Measurements from ENCODE around the gene CCDC77. TPM values are rescaled to one million over a fixed set of nuclear protein-coding genes. Genes with fewer than 3 reads are reported as not detected.
"Not testable (repeated sequence)": the region's sequence is repeated elsewhere in the genome, so short reads cannot be mapped to it uniquely, and the experiment has no call there.

CCDC77 gene
- total and polyA plus RNA-seq, 4 donors: 3.4 to 9.9 (median 5.3) TPM

DNA sequence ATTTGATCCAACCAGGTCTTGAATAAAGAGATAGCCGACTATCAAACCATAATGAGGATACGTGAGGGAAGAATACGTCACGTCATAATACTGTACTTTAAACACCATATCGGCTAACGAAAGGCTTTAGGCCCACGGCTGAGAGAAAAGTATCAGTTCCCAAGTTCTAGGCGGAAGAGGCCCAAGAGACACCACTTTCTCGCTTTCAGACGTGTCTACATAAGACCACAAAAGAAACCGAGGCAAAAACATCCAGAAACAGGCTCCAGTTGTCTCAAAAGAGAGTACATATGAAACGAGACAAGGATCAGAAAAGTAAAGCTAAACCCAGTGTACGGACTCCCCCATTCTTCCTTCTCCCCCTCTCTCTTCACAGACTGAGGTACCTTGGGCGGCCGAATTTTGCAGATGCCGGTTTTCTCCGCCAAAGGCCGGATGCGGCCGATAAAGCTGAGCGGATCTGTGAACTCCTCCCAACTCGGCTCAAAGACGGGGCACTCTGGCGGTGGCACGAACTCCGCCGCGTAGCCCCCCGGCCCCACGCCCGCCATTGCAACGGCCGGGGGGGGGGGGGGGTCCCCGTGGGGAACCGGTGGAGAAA is 12.8 kb upstream of the CCDC77 start:
- WGBS, 2 donors: 1% methylated on average over 32 to 35 of the region's 35 CpGs
- Histone ChIP-seq H3K4me1 (ENCODE audit: control insufficient read depth in 1 of 2, insufficient read depth in 2 of 2, low read length in 2 of 2) (no peaks in the 10 kb centered on the region), H3K9me3 (ENCODE audit: control insufficient read depth, low read length) (no peaks in the 10 kb centered on the region), H3K27me3 (ENCODE audit: control insufficient read depth in 1 of 2, insufficient read depth in 2 of 2, low read length in 1 of 2) (no peaks in the 10 kb centered on the region), H3K4me3 (ENCODE audit: low read length in 2 of 2) (peak overlapping the region; percentile 92 to 98), H3K36me3 (ENCODE audit: control insufficient read depth in 1 of 2, insufficient read depth in 2 of 2, low read length in 1 of 2) (peaks cover 3% of the 10 kb centered on the region in 2 donors), H3K27ac (ENCODE audit: low read depth in 1 of 2, low read length in 2 of 2) (peak overlapping the region; percentile 72 to 95)
- DNase-seq (no peak), ATAC-seq (ENCODE audit: low FRiP score) (peak; percentile 72)
- intact Hi-C loops (cut with DNase I): loop anchor here in 1 of 2 donors (1.0 kb wide), 1 partner anchor 13 kb away; the partner anchor contains the start of gene CCDC77

DNA sequence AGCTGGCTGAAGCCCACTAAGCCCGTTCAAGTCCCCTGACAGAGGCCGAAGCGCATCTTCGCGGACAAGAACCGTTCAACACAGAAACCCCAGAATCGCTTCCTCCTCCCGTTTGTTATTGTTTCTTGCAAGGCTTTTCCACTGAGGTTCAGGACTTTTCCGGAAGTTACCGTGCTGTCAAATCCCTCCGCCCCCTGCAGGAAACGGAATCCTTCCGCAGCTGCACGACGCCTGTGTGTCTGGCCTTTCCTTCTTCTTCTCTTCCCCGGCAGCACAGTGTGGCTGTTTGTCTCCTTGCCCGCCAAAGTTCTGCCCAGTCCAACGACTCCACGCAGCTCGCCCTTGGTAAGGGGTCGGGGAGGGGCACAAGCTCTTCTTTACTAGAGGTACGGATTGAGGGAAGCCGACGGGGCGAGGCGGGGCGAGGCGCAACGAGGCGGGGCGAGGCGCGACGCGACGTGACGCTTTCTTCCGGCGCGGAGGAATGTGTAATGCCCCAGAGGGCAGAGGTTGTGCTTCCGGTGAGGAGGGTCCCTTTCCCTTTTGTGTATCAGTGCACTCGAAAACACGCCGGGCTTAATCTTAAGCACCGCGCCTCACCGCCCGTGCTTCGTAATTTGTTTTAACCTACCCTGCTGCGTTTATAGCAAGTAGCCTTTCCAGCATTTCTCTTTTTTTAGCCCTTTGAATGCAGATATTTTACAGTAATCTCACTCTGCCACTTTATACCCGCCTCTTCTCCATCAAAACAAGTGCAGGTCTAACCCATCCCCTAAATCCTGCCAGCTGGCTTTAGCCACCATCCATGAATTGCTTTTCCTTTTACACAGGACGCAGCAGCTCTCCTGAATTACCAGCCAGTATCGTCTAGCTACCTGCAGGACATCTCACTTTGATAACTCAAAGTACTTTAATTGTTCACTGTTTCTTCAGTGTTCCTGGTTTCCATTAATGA is 12.0 kb upstream of the CCDC77 start, which contains the start of gene KDM5A:
Gene KDM5A, minus strand, starts transcription at position 179 of the 955 bp plus-strand sequence. CDS start 229 bp downstream, outside the sequence.
- Histone ChIP-seq H3K4me1 (ENCODE audit: control insufficient read depth in 1 of 2, insufficient read depth in 2 of 2, low read length in 2 of 2) (no peaks in the 10 kb centered on the region), H3K9me3 (ENCODE audit: control insufficient read depth, low read length) (no peaks in the 10 kb centered on the region), H3K4me3 (ENCODE audit: low read length in 2 of 2) (peak within 1 kb of the TSS; percentile 92 to 98), H3K27ac (ENCODE audit: low read depth in 1 of 2, low read length in 2 of 2) (peak within 1 kb of the TSS; percentile 88 to 95), H3K27me3 (ENCODE audit: control insufficient read depth in 1 of 2, insufficient read depth in 2 of 2, low read length in 1 of 2) (no peaks in the 10 kb centered on the region), H3K36me3 (ENCODE audit: control insufficient read depth in 1 of 2, insufficient read depth in 2 of 2, low read length in 1 of 2) (no peaks in the 10 kb centered on the region)
- DNase-seq (peak; percentile 94 to 96), ATAC-seq (ENCODE audit: low FRiP score) (peak; percentile 99)
- intact Hi-C loops (cut with DNase I): loop anchor here in 1 of 2 donors (1.0 kb wide), 1 partner anchor 12 kb away; the partner anchor contains the start of gene CCDC77
- 1% methylated on average over 52 to 53 of the region's 53 CpGs for WGBS, 2 donors

DNA sequence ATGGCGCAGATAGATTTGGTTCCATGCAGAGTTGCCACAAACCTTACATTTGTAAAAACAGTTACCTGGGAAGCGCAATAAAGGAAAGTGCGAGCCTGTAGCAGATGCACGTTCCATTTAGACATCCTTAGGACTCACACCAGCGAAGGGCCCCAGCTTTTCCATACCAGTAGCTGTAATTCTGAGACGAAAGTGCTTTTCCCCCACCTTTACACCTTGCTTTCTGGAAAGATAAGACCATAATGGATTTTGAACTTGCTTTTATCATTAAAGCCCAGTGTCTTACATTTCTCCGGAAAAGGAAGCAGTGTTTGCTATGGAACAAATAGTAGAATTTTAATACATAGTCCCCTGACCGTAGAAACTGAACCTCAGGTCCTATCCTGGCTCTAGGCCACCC is 616 bp upstream of the CCDC77 start:
- ATAC-seq (ENCODE audit: low FRiP score): no peak
- H3K4me1 ChIP-seq (ENCODE audit: control insufficient read depth in 1 of 2, insufficient read depth in 2 of 2, low read length in 2 of 2): no peaks in the 10 kb centered on the region
- intact Hi-C loops (cut with DNase I): loop anchor here in 1 of 2 donors (1.0 kb wide), 1 partner anchor 12 kb away; the partner anchor contains the start of gene KDM5A
- no peak for DNase-seq
- peak overlapping the region; percentile 40 to 50 for H3K4me3 ChIP-seq (ENCODE audit: low read length in 2 of 2)
- no peaks in the 10 kb centered on the region for H3K9me3 ChIP-seq (ENCODE audit: control insufficient read depth, low read length)
- H3K36me3 ChIP-seq (ENCODE audit: control insufficient read depth in 1 of 2, insufficient read depth in 2 of 2, low read length in 1 of 2): no peaks in the 10 kb centered on the region
- H3K27ac ChIP-seq (ENCODE audit: low read depth in 1 of 2, low read length in 2 of 2): no peak overlapping the region
- no peaks in the 10 kb centered on the region for H3K27me3 ChIP-seq (ENCODE audit: control insufficient read depth in 1 of 2, insufficient read depth in 2 of 2, low read length in 1 of 2)
- WGBS, 2 donors: 60 to 63% methylated on average over 8 of the region's 8 CpGs

DNA sequence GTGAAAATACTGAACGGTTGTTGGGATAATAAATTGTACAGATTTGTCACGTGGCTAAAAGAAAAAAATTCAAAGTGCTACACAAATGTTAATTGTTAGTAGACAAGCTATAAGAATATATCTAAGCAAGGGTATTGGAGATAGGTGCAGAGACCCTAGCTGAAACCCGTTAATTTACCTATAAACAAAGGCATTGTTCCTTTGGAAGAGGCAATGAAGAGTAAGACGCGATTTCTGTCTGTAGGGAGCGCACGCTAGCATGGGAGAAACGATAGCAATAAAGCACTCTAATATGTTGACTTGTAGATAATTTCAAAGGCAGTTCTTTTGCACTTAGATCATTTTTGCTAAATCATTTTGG is 565 bp downstream of the CCDC77 start:
- Histone ChIP-seq H3K27ac (ENCODE audit: low read depth in 1 of 2, low read length in 2 of 2) (no peak overlapping the region), H3K4me1 (ENCODE audit: control insufficient read depth in 1 of 2, insufficient read depth in 2 of 2, low read length in 2 of 2) (no peaks in the 10 kb centered on the region), H3K4me3 (ENCODE audit: low read length in 2 of 2) (peak overlapping the region; percentile 57 to 60), H3K36me3 (ENCODE audit: control insufficient read depth in 1 of 2, insufficient read depth in 2 of 2, low read length in 1 of 2) (no peaks in the 10 kb centered on the region), H3K27me3 (ENCODE audit: control insufficient read depth in 1 of 2, insufficient read depth in 2 of 2, low read length in 1 of 2) (no peaks in the 10 kb centered on the region), H3K9me3 (ENCODE audit: control insufficient read depth, low read length) (no peaks in the 10 kb centered on the region)
- DNase-seq (no peak), ATAC-seq (ENCODE audit: low FRiP score) (no peak)
- 0 to 1% methylated on average over 8 of the region's 8 CpGs for WGBS, 2 donors
- intact Hi-C loops (cut with DNase I): no loop called here

DNA sequence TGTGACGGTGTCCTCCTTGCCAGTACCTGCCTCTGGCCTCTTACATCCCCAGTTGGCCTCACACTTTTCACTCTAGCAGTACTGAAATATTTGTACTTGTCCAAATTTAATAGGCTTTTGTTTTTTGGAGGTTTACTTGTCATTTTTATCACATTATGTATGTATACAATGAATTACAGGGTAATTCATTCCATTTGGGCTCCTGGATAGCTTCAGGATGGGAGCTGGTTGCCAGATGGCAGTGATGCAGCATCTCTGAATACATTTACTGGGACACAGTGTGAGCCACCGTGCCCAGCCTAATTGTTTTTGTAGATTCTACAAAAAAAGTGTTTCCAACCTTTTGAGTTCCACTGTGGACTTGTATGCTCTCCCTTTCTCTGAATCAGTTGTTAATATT is 13.4 kb downstream of the CCDC77 start:
- ATAC-seq (ENCODE audit: low FRiP score) (no peak), DNase-seq (no peak)
- Histone ChIP-seq H3K27me3 (ENCODE audit: control insufficient read depth in 1 of 2, insufficient read depth in 2 of 2, low read length in 1 of 2) (no peaks in the 10 kb centered on the region), H3K27ac (ENCODE audit: low read depth in 1 of 2, low read length in 2 of 2) (no peak overlapping the region), H3K4me1 (ENCODE audit: control insufficient read depth in 1 of 2, insufficient read depth in 2 of 2, low read length in 2 of 2) (no peaks in the 10 kb centered on the region), H3K4me3 (ENCODE audit: low read length in 2 of 2) (no peak overlapping the region), H3K36me3 (ENCODE audit: control insufficient read depth in 1 of 2, insufficient read depth in 2 of 2, low read length in 1 of 2) (peaks cover 0 to 2% of the 10 kb centered on the region in 2 donors), H3K9me3 (ENCODE audit: control insufficient read depth, low read length) (no peaks in the 10 kb centered on the region)
- 84 to 88% methylated on average over 2 of the region's 2 CpGs for WGBS, 2 donors
- intact Hi-C loops (cut with DNase I): no loop called here

DNA sequence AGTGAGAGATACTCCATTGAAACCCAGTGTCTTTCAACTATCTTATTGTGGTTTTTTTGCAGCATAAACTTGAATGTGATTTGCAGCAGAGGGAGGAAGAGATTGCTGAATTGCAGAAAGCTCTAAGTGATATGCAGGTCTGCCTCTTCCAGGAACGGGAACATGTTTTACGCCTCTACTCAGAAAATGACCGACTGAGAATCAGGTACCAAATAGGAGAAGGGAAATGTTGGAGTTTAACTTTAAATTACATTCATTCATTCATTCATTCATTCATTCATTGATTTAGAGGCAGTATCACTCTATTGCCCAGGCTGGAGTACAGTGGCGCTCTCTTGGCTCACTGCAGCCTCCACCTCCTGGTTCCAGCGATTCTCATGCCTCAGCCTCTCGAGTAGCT is 17.0 kb downstream of the CCDC77 start:
- ATAC-seq (ENCODE audit: low FRiP score) (no peak), DNase-seq (no peak)
- no peaks in the 10 kb centered on the region for H3K4me1 ChIP-seq (ENCODE audit: control insufficient read depth in 1 of 2, insufficient read depth in 2 of 2, low read length in 2 of 2)
- H3K9me3 ChIP-seq (ENCODE audit: control insufficient read depth, low read length): no peaks in the 10 kb centered on the region
- WGBS, 2 donors: 97% methylated on average over 6 of the region's 6 CpGs
- intact Hi-C loops (cut with DNase I): no loop called here
- no peak overlapping the region for H3K4me3 ChIP-seq (ENCODE audit: low read length in 2 of 2)
- peaks cover 0 to 2% of the 10 kb centered on the region in 2 donors for H3K36me3 ChIP-seq (ENCODE audit: control insufficient read depth in 1 of 2, insufficient read depth in 2 of 2, low read length in 1 of 2)
- H3K27me3 ChIP-seq (ENCODE audit: control insufficient read depth in 1 of 2, insufficient read depth in 2 of 2, low read length in 1 of 2): no peaks in the 10 kb centered on the region
- no peak overlapping the region for H3K27ac ChIP-seq (ENCODE audit: low read depth in 1 of 2, low read length in 2 of 2)

DNA sequence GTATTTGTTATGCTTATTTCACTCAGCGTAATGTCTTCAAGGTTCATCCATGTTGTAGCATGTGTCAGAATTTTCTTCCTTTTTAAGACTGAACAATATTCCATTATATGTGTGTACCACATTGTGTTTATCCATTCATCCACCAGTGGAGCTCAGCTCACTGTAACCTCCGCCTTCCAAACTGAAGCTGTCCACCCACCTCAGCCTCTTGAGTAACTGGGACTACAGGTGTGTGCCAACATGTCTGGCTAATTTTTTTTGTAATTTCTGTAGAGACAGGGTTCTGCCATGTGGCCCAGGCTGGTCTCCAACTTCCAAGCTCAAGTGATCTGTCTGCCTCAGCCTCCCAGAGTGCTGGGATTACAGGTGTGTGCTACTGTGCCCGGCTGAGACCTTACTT is 21.1 kb downstream of the CCDC77 start:
- no peak overlapping the region for H3K4me3 ChIP-seq (ENCODE audit: low read length in 2 of 2)
- DNase-seq (no peak), ATAC-seq (ENCODE audit: low FRiP score) (no peak)
- 93 to 94% methylated on average over 3 of the region's 3 CpGs for WGBS, 2 donors
- peaks cover 0 to 2% of the 10 kb centered on the region in 2 donors for H3K36me3 ChIP-seq (ENCODE audit: control insufficient read depth in 1 of 2, insufficient read depth in 2 of 2, low read length in 1 of 2)
- no peaks in the 10 kb centered on the region for H3K4me1 ChIP-seq (ENCODE audit: control insufficient read depth in 1 of 2, insufficient read depth in 2 of 2, low read length in 2 of 2)
- H3K27me3 ChIP-seq (ENCODE audit: control insufficient read depth in 1 of 2, insufficient read depth in 2 of 2, low read length in 1 of 2): no peaks in the 10 kb centered on the region
- intact Hi-C loops (cut with DNase I): no loop called here
- H3K9me3 ChIP-seq (ENCODE audit: control insufficient read depth, low read length): no peaks in the 10 kb centered on the region
- no peak overlapping the region for H3K27ac ChIP-seq (ENCODE audit: low read depth in 1 of 2, low read length in 2 of 2)

DNA sequence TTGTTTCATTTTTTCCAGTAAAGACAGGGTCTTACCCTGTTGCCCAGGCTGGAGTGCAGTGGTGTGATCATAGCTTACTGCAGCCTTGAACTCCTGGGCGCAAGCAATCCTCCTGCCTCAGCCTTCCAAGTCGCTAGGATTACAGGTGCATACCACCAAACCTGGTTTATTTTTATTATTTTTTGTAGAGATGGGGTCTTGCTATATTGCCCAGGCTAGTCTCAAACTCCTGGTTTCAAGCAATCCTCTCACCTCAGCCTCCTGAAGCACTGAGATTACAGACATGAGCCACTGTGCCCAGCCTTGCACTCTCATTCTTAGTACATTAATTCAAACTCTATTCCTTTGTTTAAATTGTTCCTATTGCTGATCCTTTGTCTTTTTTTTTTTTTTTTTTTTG is 34.3 kb downstream of the CCDC77 start:
- H3K4me1 ChIP-seq (ENCODE audit: control insufficient read depth in 1 of 2, insufficient read depth in 2 of 2, low read length in 2 of 2); intact Hi-C loops (cut with DNase I); H3K4me3 ChIP-seq (ENCODE audit: low read length in 2 of 2); H3K27ac ChIP-seq (ENCODE audit: low read depth in 1 of 2, low read length in 2 of 2); H3K9me3 ChIP-seq (ENCODE audit: control insufficient read depth, low read length); H3K36me3 ChIP-seq (ENCODE audit: control insufficient read depth in 1 of 2, insufficient read depth in 2 of 2, low read length in 1 of 2); ATAC-seq (ENCODE audit: low FRiP score); H3K27me3 ChIP-seq (ENCODE audit: control insufficient read depth in 1 of 2, insufficient read depth in 2 of 2, low read length in 1 of 2); DNase-seq: not testable (repeated sequence)
- 95 to 97% methylated on average over 2 of the region's 2 CpGs for WGBS, 2 donors
